ENCODE measurements around the gene DDX1. TPM values are rescaled to one million over a fixed set of nuclear protein-coding genes. Genes with fewer than 3 reads are reported as not detected.
"Not testable (repeated sequence)": the region's sequence is repeated elsewhere in the genome, so short reads cannot be mapped to it uniquely, and the experiment has no call there.

DDX1 gene
- total RNA-seq, 4 donors from 2014 or later: 23.8 to 93.1 (median 56.6) TPM

DNA sequence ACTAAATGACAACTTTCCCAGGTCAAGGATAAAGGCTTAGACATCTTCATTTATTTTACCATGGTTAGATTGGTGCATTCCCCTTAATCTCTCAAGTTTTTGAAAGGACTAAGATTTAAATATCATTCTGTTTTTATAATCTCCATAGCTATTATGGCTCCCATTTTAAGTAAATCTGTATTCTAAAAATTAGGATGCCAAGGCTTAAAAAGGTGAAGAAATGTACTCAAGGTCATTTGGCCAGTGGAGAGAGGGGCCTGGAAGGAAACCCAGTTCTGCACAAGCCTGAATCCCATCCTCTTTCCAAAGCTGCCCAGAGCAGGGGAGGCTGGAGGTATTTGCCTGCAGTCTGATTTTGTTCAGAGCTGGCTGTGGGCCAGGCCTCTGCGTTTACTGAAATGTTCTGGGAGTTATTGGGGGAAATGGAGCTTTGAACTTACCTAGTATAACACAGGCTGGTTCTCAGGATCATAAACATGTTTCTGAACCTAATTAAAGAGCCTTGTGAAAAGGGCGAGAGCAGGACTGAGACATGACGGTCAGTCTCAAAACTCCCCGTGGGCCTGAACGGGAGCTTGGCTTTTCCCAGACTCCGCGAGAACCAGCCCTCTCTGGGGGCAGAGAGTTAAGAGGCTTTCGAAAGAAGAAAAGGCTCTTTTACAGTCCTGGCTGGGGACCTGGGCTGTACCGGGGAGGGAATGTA, 85.6 kb downstream of the DDX1 start:
- TF ChIP-seq POLR2A (IDR thresholded peaks at IDR 0.05) (no peak), CTCF (IDR thresholded peaks at IDR 0.05) (no peak)
- no peaks in the 10 kb centered on the region for H3K36me3 ChIP-seq
- no peak overlapping the region for H3K4me3 ChIP-seq
- no peaks in the 10 kb centered on the region for H3K9me3 ChIP-seq
- intact Hi-C loops (cut with DNase I; ENCODE audit: low total_unique reads): no loop called here
- H3K27me3 ChIP-seq: no peaks in the 10 kb centered on the region
- no peak overlapping the region for H3K27ac ChIP-seq
- no peaks in the 10 kb centered on the region for H3K4me1 ChIP-seq
- peak in 1 of 2 donors; percentile 30 for DNase-seq

DNA sequence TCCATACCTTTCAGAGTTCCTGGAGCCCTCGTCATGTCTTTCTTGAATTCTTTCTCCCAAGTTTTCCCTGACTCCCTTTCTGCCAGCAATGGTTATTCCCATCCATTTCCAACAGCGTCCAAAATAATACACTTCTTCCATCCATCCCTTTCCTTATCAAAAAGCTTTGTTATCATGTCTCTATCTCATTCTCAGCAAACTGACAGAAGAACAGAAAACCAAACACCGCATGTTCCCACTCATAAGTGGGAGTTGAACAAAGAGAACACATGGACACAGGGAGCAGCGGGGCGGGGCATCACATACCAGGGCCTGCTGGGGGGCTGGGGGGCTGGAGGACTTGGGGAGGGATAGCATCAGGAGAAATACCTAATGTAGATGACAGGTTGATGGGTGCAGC, 86.7 kb downstream of the DDX1 start:
- Histone ChIP-seq H3K4me3 (no peak overlapping the region), H3K4me1 (no peaks in the 10 kb centered on the region), H3K9me3 (no peaks in the 10 kb centered on the region), H3K27ac (no peak overlapping the region), H3K27me3 (no peaks in the 10 kb centered on the region), H3K36me3 (no peaks in the 10 kb centered on the region)
- no peak for DNase-seq
- intact Hi-C loops (cut with DNase I; ENCODE audit: low total_unique reads): no loop called here
- no peak for TF ChIP-seq POLR2A (IDR thresholded peaks at IDR 0.05)
- no peak for TF ChIP-seq CTCF (IDR thresholded peaks at IDR 0.05)

DNA sequence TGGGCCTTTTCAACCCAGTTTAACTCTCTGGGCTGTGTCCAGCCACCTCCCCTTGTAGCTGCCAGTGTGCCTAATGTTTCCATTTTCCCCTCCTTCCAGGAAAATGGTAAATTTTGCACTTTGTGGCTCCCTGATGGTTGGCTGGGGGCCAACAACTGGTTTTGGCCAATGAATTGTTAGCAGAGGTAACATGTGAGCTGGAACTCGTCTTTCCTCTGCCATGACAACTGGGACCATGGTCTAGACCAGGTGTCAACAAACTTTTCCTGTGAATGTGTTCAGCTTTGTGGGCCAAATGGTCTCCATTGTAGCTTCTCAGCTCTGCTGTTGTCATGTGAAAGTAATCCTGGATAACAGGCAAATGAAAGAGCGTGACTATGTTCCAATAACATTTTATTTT, 87.2 kb downstream of the DDX1 start:
- DNase-seq: no peak
- no peak overlapping the region for H3K4me3 ChIP-seq
- no peaks in the 10 kb centered on the region for H3K27me3 ChIP-seq
- intact Hi-C loops (cut with DNase I; ENCODE audit: low total_unique reads): no loop called here
- TF ChIP-seq POLR2A (IDR thresholded peaks at IDR 0.05) (no peak), CTCF (IDR thresholded peaks at IDR 0.05) (no peak)
- no peaks in the 10 kb centered on the region for H3K36me3 ChIP-seq
- no peaks in the 10 kb centered on the region for H3K4me1 ChIP-seq
- no peaks in the 10 kb centered on the region for H3K9me3 ChIP-seq
- no peak overlapping the region for H3K27ac ChIP-seq

DNA sequence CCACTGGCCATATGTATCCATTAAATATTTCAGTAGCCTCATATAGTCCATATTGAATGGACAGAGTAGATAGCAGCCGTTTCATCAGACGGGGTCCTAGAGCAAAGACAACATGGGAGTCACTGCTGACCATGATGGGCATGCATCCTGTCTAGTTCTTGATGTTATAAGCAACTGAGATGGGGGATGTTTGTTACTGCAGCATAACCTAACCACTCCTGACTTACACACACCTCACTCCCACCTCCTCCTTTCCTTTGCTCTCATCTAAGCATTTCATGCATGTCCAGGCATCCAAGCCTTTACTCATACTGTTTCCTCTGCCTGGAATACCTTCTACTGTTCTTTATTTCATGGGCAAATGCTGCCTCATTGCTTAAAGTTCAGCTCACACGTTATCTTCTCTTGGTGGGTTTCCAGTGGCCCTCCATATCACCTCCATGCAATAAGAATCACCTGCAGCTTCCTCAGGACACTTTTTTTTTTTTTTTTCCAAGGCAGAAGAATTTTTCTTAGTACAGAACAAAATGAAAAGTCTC, 87.8 kb downstream of the DDX1 start:
- TF ChIP-seq POLR2A (IDR thresholded peaks at IDR 0.05): no peak
- no peak for TF ChIP-seq CTCF (IDR thresholded peaks at IDR 0.05)
- Histone ChIP-seq H3K36me3 (no peaks in the 10 kb centered on the region), H3K4me3 (no peak overlapping the region), H3K27ac (no peak overlapping the region), H3K27me3 (no peaks in the 10 kb centered on the region), H3K4me1 (no peaks in the 10 kb centered on the region), H3K9me3 (no peaks in the 10 kb centered on the region)
- DNase-seq: no peak
- intact Hi-C loops (cut with DNase I; ENCODE audit: low total_unique reads): no loop called here

GRCh38 chr2:15680132-15680531, 88.5 kb downstream of the DDX1 start:
- DNase-seq; H3K4me3 ChIP-seq; H3K27me3 ChIP-seq; H3K4me1 ChIP-seq; H3K9me3 ChIP-seq; H3K27ac ChIP-seq; intact Hi-C loops (cut with DNase I; ENCODE audit: low total_unique reads); H3K36me3 ChIP-seq: not testable (repeated sequence)

Other genes starting within 250 kb of the DDX1 start
- gene NBAS, start 30.5 kb upstream of the DDX1 start, total RNA-seq: 10 to 100 TPM; 36.2 to 93.5 (median 49.5) TPM

Measured in uterus (tissue), 4 donors.